ENCODE results near the gene RSPH1. TPM values are rescaled to one million over a fixed set of nuclear protein-coding genes. Genes with fewer than 3 reads are reported as not detected.

RSPH1 gene
- total RNA-seq, 4 donors from 2014 or later: 0.50 to 0.78 (median 0.57) TPM; not detected in 1

DNA sequence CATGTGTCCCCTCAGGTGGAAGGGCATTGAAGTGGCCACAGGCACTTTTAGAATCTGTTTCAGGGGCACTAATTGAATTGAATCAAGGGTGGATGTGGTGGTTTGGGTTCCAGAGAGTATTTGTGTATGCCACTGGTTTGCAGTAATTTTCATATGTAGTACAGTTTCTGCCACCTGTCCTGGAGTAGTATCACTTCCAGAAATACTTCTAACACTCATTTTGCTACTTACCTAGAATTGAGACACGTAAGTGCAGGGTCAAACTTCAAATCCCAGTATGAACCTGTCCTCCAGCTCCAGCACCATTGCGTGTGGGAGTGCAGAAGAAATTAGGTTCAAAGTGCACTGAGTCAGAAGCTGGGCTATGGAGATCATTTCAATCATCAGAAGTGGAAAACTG lies 26.8 kb downstream of the RSPH1 start:
- H3K27me3 ChIP-seq: peaks cover 0 to 12% (median 0%) of the 10 kb centered on the region in 4 donors
- H3K4me1 ChIP-seq: peaks cover 4 to 18% (median 8%) of the 10 kb centered on the region in 4 donors
- TF ChIP-seq POLR2A (IDR thresholded peaks at IDR 0.05; ENCODE audit: low read depth) (no peak), EP300 (IDR thresholded peaks at IDR 0.05) (no peak), POLR2AphosphoS5 (IDR thresholded peaks at IDR 0.05) (no peak)
- TF ChIP-seq, protein P1, sequence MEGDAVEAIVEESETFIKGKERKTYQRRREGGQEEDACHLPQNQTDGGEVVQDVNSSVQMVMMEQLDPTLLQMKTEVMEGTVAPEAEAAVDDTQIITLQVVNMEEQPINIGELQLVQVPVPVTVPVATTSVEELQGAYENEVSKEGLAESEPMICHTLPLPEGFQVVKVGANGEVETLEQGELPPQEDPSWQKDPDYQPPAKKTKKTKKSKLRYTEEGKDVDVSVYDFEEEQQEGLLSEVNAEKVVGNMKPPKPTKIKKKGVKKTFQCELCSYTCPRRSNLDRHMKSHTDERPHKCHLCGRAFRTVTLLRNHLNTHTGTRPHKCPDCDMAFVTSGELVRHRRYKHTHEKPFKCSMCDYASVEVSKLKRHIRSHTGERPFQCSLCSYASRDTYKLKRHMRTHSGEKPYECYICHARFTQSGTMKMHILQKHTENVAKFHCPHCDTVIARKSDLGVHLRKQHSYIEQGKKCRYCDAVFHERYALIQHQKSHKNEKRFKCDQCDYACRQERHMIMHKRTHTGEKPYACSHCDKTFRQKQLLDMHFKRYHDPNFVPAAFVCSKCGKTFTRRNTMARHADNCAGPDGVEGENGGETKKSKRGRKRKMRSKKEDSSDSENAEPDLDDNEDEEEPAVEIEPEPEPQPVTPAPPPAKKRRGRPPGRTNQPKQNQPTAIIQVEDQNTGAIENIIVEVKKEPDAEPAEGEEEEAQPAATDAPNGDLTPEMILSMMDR (IDR thresholded peaks at IDR 0.05): no peak
- WGBS: 89% methylated on average over 2 of the region's 2 CpGs
- DNase-seq (ENCODE audit: extremely low spot score): no peak
- H3K27ac ChIP-seq (replicated peaks in 1 of 4): no peak overlapping the region
- no peaks in the 10 kb centered on the region for H3K9me3 ChIP-seq
- intact Hi-C loops (cut with DNase I): loop anchor here (5.0 kb wide), 1 partner anchor 68 kb away; no protein-coding TSS in a partner anchor
- no peaks in the 10 kb centered on the region for H3K36me3 ChIP-seq
- no peak overlapping the region for H3K4me3 ChIP-seq

DNA sequence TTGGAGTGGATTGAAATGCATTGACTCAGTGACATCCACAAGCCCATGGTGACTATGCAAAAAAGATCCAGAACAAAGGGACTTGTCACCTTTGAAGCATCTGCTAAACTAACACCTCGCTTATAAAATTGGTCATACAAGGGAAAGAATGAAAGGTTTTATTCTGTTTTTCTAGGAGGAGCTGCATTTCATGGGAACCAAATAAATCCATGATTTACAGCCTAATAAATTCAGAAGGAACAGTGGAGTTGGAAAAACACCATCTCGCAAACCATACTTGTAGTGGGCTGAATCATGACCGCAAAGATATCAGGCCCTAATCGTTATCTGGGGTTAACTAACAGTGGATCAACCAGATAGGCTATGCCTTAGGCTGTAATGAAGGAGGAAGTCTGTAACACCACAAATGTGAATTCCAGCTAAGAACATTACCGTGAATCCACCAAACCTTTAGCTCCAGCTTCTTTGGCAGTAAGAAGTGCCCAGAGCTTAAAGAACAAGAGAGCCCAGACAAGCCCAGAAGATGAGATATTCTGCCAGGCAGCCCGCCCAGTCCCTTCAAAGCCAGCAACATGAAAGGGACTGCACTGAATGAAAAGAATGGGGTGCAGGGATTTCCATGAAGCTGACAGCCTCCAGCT lies 27.4 kb downstream of the RSPH1 start:
- intact Hi-C loops (cut with DNase I): loop anchor here (5.0 kb wide), 1 partner anchor 69 kb away; no protein-coding TSS in a partner anchor
- TF ChIP-seq POLR2AphosphoS5 (IDR thresholded peaks at IDR 0.05) (no peak), EP300 (IDR thresholded peaks at IDR 0.05) (no peak), POLR2A (IDR thresholded peaks at IDR 0.05; ENCODE audit: low read depth) (no peak)
- TF ChIP-seq, protein P1 (IDR thresholded peaks at IDR 0.05): no peak
- Histone ChIP-seq H3K27ac (replicated peaks in 1 of 4) (no peak overlapping the region), H3K9me3 (no peaks in the 10 kb centered on the region), H3K4me1 (peaks cover 4 to 14% (median 8%) of the 10 kb centered on the region in 4 donors), H3K27me3 (peaks cover 0 to 12% (median 0%) of the 10 kb centered on the region in 4 donors), H3K36me3 (no peaks in the 10 kb centered on the region), H3K4me3 (no peak overlapping the region)
- DNase-seq (ENCODE audit: extremely low spot score): no peak
- WGBS: 80% methylated on average over 6 of the region's 6 CpGs

DNA sequence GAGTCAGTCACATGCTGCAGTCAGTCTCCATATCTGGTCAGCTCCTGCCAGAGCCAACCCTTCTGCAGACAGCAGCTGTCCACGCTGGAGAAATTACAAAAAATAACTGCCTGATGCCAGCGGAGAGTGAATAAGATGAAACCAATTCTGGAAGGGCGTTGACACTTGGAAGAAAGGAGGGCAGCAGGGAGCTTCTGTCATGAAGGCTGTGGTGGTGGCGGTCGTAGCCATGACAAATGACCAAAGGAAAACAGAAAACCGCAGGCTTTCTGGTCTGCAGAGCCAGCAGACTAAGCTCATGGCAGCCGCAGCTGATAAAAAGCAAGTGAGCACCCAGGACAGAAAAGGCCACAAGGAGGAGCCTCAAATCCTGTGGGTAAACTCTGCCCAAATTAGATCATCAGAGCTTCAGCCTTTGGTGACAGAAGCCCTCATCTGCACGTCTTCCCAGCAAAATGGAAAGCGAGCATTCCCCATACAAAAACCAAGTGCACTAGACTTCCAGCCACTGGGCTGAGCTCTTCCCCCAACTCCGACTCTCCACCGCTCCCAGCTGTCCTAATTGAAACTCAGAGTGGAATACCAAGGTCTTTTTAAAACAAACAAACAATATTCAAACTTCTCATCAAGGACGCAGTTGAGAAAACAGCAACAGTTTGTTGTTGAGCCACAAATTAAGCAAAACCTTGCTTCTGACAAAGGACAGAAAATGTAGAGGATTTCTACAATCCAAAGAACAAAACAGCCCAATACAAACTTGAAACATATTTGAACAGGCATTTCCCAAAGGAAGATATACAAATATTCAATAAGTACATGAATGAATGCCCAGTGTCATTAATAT lies 28.7 kb downstream of the RSPH1 start:
- intact Hi-C loops (cut with DNase I): loop anchor here (5.0 kb wide), 1 partner anchor 70 kb away; no protein-coding TSS in a partner anchor
- no peak overlapping the region for H3K27ac ChIP-seq (replicated peaks in 1 of 4)
- H3K9me3 ChIP-seq: no peaks in the 10 kb centered on the region
- no peak overlapping the region for H3K4me3 ChIP-seq
- no peaks in the 10 kb centered on the region for H3K36me3 ChIP-seq
- H3K27me3 ChIP-seq: peaks cover 0 to 12% (median 0%) of the 10 kb centered on the region in 4 donors
- H3K4me1 ChIP-seq: peaks cover 4 to 12% (median 8%) of the 10 kb centered on the region in 4 donors
- 41% methylated on average over 12 of the region's 12 CpGs for WGBS
- DNase-seq (ENCODE audit: extremely low spot score): no peak
- TF ChIP-seq, protein P1 (IDR thresholded peaks at IDR 0.05): peak; percentile 28 to 48 (median 45)
- no peak for TF ChIP-seq EP300 (IDR thresholded peaks at IDR 0.05)
- TF ChIP-seq POLR2AphosphoS5 (IDR thresholded peaks at IDR 0.05): no peak

DNA sequence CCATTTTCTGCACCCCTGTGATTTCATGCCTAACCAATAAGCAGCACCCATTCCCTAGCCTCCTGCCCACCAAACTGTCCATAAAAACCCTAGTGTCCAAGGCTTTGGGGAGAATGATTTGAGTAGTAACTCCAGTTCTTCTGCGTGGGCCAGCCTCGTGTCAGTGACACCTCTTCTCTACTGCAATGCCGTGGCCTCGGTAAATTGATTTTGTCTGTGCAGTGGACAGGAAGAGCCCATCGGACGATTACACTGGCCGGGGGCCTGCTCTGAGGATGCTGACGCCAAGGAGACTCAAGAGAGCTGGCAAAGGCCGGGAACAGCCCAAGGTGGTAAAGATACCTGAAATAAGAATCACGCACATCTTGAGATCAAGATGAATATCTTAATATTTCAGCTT lies 29.3 kb downstream of the RSPH1 start:
- WGBS: 95% methylated on average over 6 of the region's 10 CpGs

More for the DNA sequence above, 29.3 kb downstream of the RSPH1 start:
- Histone ChIP-seq H3K27me3 (peaks cover 0 to 7% (median 0%) of the 10 kb centered on the region in 4 donors), H3K36me3 (no peaks in the 10 kb centered on the region), H3K9me3 (no peaks in the 10 kb centered on the region), H3K4me1 (peaks cover 4 to 12% (median 8%) of the 10 kb centered on the region in 4 donors), H3K27ac (replicated peaks in 1 of 4) (no peak overlapping the region), H3K4me3 (no peak overlapping the region)
- TF ChIP-seq, protein P1 (IDR thresholded peaks at IDR 0.05): no peak
- TF ChIP-seq EP300 (IDR thresholded peaks at IDR 0.05): no peak
- TF ChIP-seq POLR2A (IDR thresholded peaks at IDR 0.05; ENCODE audit: low read depth): no peak
- TF ChIP-seq POLR2AphosphoS5 (IDR thresholded peaks at IDR 0.05): no peak
- intact Hi-C loops (cut with DNase I): loop anchor here (5.0 kb wide), 1 partner anchor 71 kb away; no protein-coding TSS in a partner anchor
- DNase-seq (ENCODE audit: extremely low spot score): no peak
